HepG2 (cell line): ENCODE results near the gene CDCA5. TPM values are rescaled to one million over a fixed set of nuclear protein-coding genes. Genes with fewer than 3 reads are reported as not detected.

Source experiments
- HDAC1 ChIP-seq: sonication (generic); formaldehyde crosslinking; IDR thresholded peaks from 2 replicates; pipeline ENCODE4 v1.5.1; 2020; ENCODE audit warnings: mild to moderate bottlenecking, missing genetic modification reagents
- HDAC2 ChIP-seq: sonication (generic); formaldehyde crosslinking; IDR thresholded peaks from 2 replicates; pipeline ENCODE4 v1.4.0; 2020; ENCODE audit warnings: missing genetic modification reagents
- IRX3 ChIP-seq: sonication (generic); formaldehyde crosslinking; IDR thresholded peaks from 2 replicates; pipeline ENCODE4 v1.8.1; 2023; ENCODE audit warnings: mild to moderate bottlenecking, low read depth, missing genetic modification reagents, borderline replicate concordance
- NR2F1 ChIP-seq, 2 experiments: fragments of 450-650 bp in 1 of 2; formaldehyde crosslinking in 1 of 2; IDR thresholded peaks; 2 replicates each; pipeline versions ENCODE4 v1.5.0 to v1.6.1; 2016 to 2020; ENCODE audit warnings: mild to moderate bottlenecking in 1 of 2, missing compliant biosample characterization in 1 of 2, missing genetic modification reagents in 1 of 2, moderate library complexity in 1 of 2
- NR2F6 ChIP-seq, 2 experiments: IDR thresholded peaks; 2 replicates each; pipeline ENCODE4 v1.6.1; 2016; ENCODE audit warnings: antibody characterized with exemption in 1 of 2, mild to moderate bottlenecking in 1 of 2
- RFX1 ChIP-seq: fragments of 450-650 bp; IDR thresholded peaks from 2 replicates; pipeline ENCODE4 v1.6.1; 2017
- TEAD3 ChIP-seq: optimal IDR thresholded peaks from 2 replicates; pipeline ENCODE3; 2016; ENCODE audit warnings: borderline replicate concordance
- ZBTB20 ChIP-seq: sonication (generic); formaldehyde crosslinking; IDR thresholded peaks from 2 replicates; pipeline ENCODE4 v1.8.1; 2023; ENCODE audit warnings: missing genetic modification reagents, low read depth, mild to moderate bottlenecking, borderline replicate concordance
- ZNF501 ChIP-seq: sonication (generic); formaldehyde crosslinking; IDR thresholded peaks from 2 replicates; pipeline ENCODE4 v1.5.1; 2020; ENCODE audit warnings: mild to moderate bottlenecking, moderate library complexity, missing genetic modification reagents
- ZNF546 ChIP-seq: sonication (generic); formaldehyde crosslinking; conservative IDR thresholded peaks from 2 replicates; pipeline ENCODE4 v1.8.1; 2023; ENCODE audit warnings: mild to moderate bottlenecking, missing genetic modification reagents
- ZNF614 ChIP-seq: IDR thresholded peaks from 2 replicates; pipeline ENCODE4 v1.6.1; 2018; ENCODE audit warnings: missing biosample characterization, missing genetic modification reagents, inconsistent platforms, borderline replicate concordance
- ZSCAN31 ChIP-seq: sonication (generic); formaldehyde crosslinking; IDR thresholded peaks from 2 replicates; pipeline ENCODE4 v1.5.0; 2020; ENCODE audit warnings: low read depth, mild to moderate bottlenecking, missing genetic modification reagents
- polyA plus RNA-seq, 8 experiments: library from polyadenylated mRNA; depleted of rRNA in 3 of 8; stranded (reverse) in 7 of 8; unstranded in 1 of 8; fragments of >200 nt; fragmentation: Illumina TruSeq in 4 of 8; extraction: Trizol in 4 of 8; gene quantifications; 2 replicates each; pipeline versions ENCODE4 v1.2.1 to v1.2.3, GENCODE V29; 2011 to 2016; ENCODE audit warnings: low read depth in 4 of 8, missing spikeins in 1 of 8, mixed read lengths in 1 of 8; ENCODE audit not compliant: insufficient read depth in 1 of 8
- total RNA-seq, 5 experiments: library from RNA; depleted of rRNA; stranded (reverse); fragments of >200 nt; fragmentation: Illumina TruSeq; extraction: Trizol; gene quantifications; 2 replicates each; pipeline ENCODE4 v1.2.3, GENCODE V29; 2016; ENCODE audit warnings: low read depth in 1 of 5
- TF ChIP-seq, protein P1 (sequence below): sonication (generic); formaldehyde crosslinking; IDR thresholded peaks from 2 replicates; pipeline ENCODE4 v1.5.0; 2020; ENCODE audit warnings: mild to moderate bottlenecking, missing genetic modification reagents, moderate library complexity
- TF ChIP-seq, protein P2 (sequence below): sonication (generic); formaldehyde crosslinking; IDR thresholded peaks from 2 replicates; pipeline ENCODE4 v1.5.0; 2020; ENCODE audit warnings: mild to moderate bottlenecking, missing genetic modification reagents, borderline replicate concordance
- TF ChIP-seq, protein P3 (sequence below): sonication (generic); formaldehyde crosslinking; IDR thresholded peaks from 2 replicates; pipeline ENCODE4 v1.4.0; 2020; ENCODE audit warnings: mild to moderate bottlenecking, missing genetic modification reagents, borderline replicate concordance
- TF ChIP-seq, protein P4 (sequence below): sonication (generic); formaldehyde crosslinking; IDR thresholded peaks from 2 replicates; pipeline ENCODE4 v1.9.0; 2022; ENCODE audit warnings: low read depth, missing genetic modification reagents
- TF ChIP-seq, protein P5 (sequence below): sonication (generic); formaldehyde crosslinking; IDR thresholded peaks from 2 replicates; pipeline ENCODE4 v1.5.1; 2020; ENCODE audit warnings: missing genetic modification reagents, mild to moderate bottlenecking, borderline replicate concordance

CDCA5 gene
- total and polyA plus RNA-seq, 2 of the 13 experiments (the other 11 are each of a cell fraction or from before 2014, with no cell fraction given), result 13.5 to 50.6 TPM

DNA sequence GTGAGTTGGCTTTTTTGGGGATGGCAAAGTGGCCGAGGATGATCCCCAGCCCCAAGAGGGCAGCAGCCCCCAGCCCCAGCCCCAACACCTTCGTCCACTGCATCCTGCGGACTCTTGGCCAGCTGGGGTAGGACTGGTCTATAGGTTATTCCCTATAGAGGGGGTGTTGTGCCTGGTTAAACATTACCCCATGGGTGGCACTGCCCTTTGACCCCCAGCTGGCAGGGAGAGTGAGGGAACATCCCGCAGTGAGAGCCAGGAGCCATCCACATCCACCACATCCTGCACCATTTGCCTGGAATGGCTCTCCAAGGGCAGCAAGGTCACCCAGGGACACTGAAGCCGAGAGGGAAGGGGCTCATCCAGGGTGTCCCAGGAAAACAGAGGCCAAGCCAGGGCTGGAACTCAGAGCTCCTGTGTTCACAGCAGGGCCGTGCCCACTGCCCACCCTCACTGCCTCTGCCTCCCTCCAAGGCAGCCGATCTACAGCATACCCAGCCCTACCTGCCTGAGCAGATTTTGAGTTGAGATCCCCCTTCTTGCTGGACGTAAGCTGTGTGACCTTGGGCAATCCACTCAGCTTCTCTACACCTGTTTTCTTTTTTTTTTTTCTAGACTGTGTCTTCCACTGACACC lies 25.3 kb downstream of the CDCA5 start, which contains the start of gene NAALADL1 (continued):
- TF ChIP-seq HDAC1 (CRISPR knock-in tag) (peak; percentile 57; the same call in 1 of the 2 replicates), ZSCAN31 (CRISPR knock-in tag) (no peak), TEAD3 (CRISPR knock-in tag) (peak; percentile 56), IRX3 (CRISPR knock-in tag) (no peak), NR2F6 (IDR thresholded peaks at IDR 0.05) (peak; percentile 86), NR2F6 (CRISPR knock-in tag; IDR thresholded peaks at IDR 0.05) (peak; percentile 92), ZNF501 (no peak), ZNF614 (no peak), RFX1 (no peak), NR2F1 (CRISPR knock-in tag; IDR thresholded peaks at IDR 0.05) (peak in 1 of 2 experiments; percentile 54; a peak in 1 of 4 replicates), ZBTB20 (CRISPR knock-in tag) (peak; percentile 99), ZNF546 (CRISPR knock-in tag) (no peak), HDAC2 (CRISPR knock-in tag) (peak; percentile 43; the same call in 1 of the 2 replicates)
- TF ChIP-seq, protein P1, sequence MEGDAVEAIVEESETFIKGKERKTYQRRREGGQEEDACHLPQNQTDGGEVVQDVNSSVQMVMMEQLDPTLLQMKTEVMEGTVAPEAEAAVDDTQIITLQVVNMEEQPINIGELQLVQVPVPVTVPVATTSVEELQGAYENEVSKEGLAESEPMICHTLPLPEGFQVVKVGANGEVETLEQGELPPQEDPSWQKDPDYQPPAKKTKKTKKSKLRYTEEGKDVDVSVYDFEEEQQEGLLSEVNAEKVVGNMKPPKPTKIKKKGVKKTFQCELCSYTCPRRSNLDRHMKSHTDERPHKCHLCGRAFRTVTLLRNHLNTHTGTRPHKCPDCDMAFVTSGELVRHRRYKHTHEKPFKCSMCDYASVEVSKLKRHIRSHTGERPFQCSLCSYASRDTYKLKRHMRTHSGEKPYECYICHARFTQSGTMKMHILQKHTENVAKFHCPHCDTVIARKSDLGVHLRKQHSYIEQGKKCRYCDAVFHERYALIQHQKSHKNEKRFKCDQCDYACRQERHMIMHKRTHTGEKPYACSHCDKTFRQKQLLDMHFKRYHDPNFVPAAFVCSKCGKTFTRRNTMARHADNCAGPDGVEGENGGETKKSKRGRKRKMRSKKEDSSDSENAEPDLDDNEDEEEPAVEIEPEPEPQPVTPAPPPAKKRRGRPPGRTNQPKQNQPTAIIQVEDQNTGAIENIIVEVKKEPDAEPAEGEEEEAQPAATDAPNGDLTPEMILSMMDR, result 0 out of 2 replicates have a peak, but pooled peaks have one; percentile 35
- TF ChIP-seq, protein P2, sequence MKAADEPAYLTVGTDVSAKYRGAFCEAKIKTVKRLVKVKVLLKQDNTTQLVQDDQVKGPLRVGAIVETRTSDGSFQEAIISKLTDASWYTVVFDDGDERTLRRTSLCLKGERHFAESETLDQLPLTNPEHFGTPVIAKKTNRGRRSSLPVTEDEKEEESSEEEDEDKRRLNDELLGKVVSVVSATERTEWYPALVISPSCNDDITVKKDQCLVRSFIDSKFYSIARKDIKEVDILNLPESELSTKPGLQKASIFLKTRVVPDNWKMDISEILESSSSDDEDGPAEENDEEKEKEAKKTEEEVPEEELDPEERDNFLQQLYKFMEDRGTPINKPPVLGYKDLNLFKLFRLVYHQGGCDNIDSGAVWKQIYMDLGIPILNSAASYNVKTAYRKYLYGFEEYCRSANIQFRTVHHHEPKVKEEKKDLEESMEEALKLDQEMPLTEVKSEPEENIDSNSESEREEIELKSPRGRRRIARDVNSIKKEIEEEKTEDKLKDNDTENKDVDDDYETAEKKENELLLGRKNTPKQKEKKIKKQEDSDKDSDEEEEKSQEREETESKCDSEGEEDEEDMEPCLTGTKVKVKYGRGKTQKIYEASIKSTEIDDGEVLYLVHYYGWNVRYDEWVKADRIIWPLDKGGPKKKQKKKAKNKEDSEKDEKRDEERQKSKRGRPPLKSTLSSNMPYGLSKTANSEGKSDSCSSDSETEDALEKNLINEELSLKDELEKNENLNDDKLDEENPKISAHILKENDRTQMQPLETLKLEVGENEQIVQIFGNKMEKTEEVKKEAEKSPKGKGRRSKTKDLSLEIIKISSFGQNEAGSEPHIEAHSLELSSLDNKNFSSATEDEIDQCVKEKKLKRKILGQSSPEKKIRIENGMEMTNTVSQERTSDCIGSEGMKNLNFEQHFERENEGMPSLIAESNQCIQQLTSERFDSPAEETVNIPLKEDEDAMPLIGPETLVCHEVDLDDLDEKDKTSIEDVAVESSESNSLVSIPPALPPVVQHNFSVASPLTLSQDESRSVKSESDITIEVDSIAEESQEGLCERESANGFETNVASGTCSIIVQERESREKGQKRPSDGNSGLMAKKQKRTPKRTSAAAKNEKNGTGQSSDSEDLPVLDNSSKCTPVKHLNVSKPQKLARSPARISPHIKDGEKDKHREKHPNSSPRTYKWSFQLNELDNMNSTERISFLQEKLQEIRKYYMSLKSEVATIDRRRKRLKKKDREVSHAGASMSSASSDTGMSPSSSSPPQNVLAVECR, result peak; percentile 60; the same call in 1 of the 2 replicates
- TF ChIP-seq, protein P3, sequence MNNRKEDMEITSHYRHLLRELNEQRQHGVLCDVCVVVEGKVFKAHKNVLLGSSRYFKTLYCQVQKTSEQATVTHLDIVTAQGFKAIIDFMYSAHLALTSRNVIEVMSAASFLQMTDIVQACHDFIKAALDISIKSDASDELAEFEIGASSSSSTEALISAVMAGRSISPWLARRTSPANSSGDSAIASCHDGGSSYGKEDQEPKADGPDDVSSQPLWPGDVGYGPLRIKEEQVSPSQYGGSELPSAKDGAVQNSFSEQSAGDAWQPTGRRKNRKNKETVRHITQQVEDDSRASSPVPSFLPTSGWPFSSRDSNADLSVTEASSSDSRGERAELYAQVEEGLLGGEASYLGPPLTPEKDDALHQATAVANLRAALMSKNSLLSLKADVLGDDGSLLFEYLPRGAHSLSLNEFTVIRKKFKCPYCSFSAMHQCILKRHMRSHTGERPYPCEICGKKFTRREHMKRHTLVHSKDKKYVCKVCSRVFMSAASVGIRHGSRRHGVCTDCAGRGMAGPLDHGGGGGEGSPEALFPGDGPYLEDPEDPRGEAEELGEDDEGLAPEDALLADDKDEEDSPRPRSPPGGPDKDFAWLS, result no peak
- TF ChIP-seq, protein P4, sequence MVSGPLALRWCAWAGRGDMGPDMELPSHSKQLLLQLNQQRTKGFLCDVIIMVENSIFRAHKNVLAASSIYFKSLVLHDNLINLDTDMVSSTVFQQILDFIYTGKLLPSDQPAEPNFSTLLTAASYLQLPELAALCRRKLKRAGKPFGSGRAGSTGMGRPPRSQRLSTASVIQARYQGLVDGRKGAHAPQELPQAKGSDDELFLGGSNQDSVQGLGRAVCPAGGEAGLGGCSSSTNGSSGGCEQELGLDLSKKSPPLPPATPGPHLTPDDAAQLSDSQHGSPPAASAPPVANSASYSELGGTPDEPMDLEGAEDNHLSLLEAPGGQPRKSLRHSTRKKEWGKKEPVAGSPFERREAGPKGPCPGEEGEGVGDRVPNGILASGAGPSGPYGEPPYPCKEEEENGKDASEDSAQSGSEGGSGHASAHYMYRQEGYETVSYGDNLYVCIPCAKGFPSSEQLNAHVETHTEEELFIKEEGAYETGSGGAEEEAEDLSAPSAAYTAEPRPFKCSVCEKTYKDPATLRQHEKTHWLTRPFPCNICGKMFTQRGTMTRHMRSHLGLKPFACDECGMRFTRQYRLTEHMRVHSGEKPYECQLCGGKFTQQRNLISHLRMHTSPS (CRISPR knock-in tag), result peak; percentile 94
- TF ChIP-seq, protein P5, sequence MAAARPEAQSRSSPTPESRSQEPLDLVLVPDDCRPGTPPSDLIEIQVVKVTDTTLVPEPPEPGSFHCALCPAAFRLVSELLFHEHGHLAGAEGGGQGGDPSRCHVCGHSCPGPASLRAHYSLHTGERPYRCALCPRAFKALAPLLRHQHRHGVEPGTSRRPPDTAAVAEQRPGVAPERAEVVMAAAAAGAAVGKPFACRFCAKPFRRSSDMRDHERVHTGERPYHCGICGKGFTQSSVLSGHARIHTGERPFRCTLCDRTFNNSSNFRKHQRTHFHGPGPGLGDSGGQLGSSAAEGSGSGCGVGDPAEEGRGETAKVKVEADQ (CRISPR knock-in tag), result 0 out of 2 replicates have a peak, but pooled peaks have one; percentile 8
